ENCODE data around the gene LOXHD1. TPM values are rescaled to one million over a fixed set of nuclear protein-coding genes. Genes with fewer than 3 reads are reported as not detected.

The LOXHD1 gene
- total and polyA plus RNA-seq, 2 donors (not counting 1 experiment from before 2014, with no cell fraction given): not detected

DNA sequence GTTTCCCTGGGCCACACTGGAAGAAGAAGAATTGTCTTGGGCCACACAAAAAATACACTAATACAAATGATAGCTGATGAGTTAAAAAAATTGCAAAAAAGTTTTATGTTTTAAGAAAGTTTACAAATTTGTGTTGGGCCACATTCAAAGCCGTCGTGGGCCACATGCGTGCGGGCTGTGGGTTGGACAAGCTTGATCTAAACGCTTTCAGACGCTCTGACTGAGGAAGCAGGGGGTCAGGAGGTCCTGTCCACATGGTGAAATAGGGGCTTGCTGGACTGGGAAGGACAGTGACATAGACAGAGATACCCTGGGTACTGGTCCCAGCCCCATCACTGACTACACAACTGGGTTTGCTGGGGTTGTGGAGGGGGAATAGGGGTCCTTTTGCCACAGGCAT lies 86.4 kb downstream of the LOXHD1 start:
- H3K4me1 Mint-ChIP-seq: no peaks in the 10 kb centered on the region
- CTCF ChIA-PET: no interaction called here
- H3K4me2 ChIP-seq (replicated peaks; ENCODE audit: low read depth, low read length, poor library complexity, severe bottlenecking): no peak overlapping the region
- H3K4me3 Mint-ChIP-seq: no peak overlapping the region
- POLR2A ChIA-PET: no interaction called here
- H2AFZ ChIP-seq (ENCODE audit: insufficient read depth, low read depth, low read length, poor library complexity, severe bottlenecking): no peak overlapping the region
- no peaks in the 10 kb centered on the region for H3K9me3 Mint-ChIP-seq (ENCODE audit: insufficient read depth)
- H3K9me3 ChIP-seq (ENCODE audit: control extremely low read depth in 1 of 3, control insufficient read depth in 2 of 3, insufficient read depth in 1 of 3, low read length in 2 of 3): no peaks in the 10 kb centered on the region
- WGBS (ENCODE audit: insufficient coverage): 79% methylated on average over 6 of the region's 6 CpGs
- H3K27me3 Mint-ChIP-seq: peaks cover 13% of the 10 kb centered on the region
- no peak overlapping the region for H3K9ac ChIP-seq (ENCODE audit: low read length)
- TF ChIP-seq CTCF (IDR thresholded peaks at IDR 0.05) (no peak), EZH2 (IDR thresholded peaks at IDR 0.05; ENCODE audit: borderline replicate concordance, insufficient read depth, low read depth, low read length, poor library complexity, severe bottlenecking) (no peak)
- no peaks in the 10 kb centered on the region for H3K79me2 ChIP-seq (ENCODE audit: control insufficient read depth, insufficient read depth, low read length)
- no peak for DNase-seq
- H3K27ac ChIP-seq (ENCODE audit: low read length in 2 of 2): no peak overlapping the region
- no peak for ATAC-seq (ENCODE audit: low read depth)
- no peaks in the 10 kb centered on the region for H3K27me3 ChIP-seq (replicated peaks in 1 of 4; ENCODE audit: control extremely low read depth in 1 of 4, control insufficient read depth in 3 of 4, insufficient read depth in 4 of 4, low read length in 3 of 4)
- H3K36me3 ChIP-seq (replicated peaks in 1 of 2; ENCODE audit: control extremely low read depth in 1 of 2, control insufficient read depth in 1 of 2, extremely low read depth in 1 of 2, insufficient read depth in 2 of 2, low read length in 1 of 2): no peaks in the 10 kb centered on the region
- intact Hi-C loops (cut with micrococcal nuclease): no loop called here
- no peak overlapping the region for H3K4me3 ChIP-seq (ENCODE audit: control extremely low read depth in 1 of 5, extremely low read depth in 1 of 5, insufficient read depth in 1 of 5, low read depth in 2 of 5, low read length in 4 of 5)
- no peaks in the 10 kb centered on the region for H3K4me1 ChIP-seq (ENCODE audit: control insufficient read depth in 2 of 2, insufficient read depth in 2 of 2, low read length in 2 of 2)
- no peaks in the 10 kb centered on the region for H4K20me1 ChIP-seq (ENCODE audit: control insufficient read depth, insufficient read depth, low read length, poor library complexity, severe bottlenecking)
- H3K27ac Mint-ChIP-seq: no peak overlapping the region

- CTCF ChIA-PET: no interaction called here
Measured at GRCh38 chr18:46570134-46570533, 86.9 kb downstream of the LOXHD1 start.

More at GRCh38 chr18:46570134-46570533, 86.9 kb downstream of the LOXHD1 start:
- intact Hi-C loops (cut with micrococcal nuclease): no loop called here
- TF ChIP-seq EZH2 (IDR thresholded peaks at IDR 0.05; ENCODE audit: borderline replicate concordance, insufficient read depth, low read depth, low read length, poor library complexity, severe bottlenecking) (no peak), CTCF (IDR thresholded peaks at IDR 0.05) (no peak)
- Mint-ChIP-seq H3K27ac (no peak overlapping the region), H3K9me3 (ENCODE audit: insufficient read depth) (no peaks in the 10 kb centered on the region), H3K27me3 (peaks cover 13% of the 10 kb centered on the region), H3K4me3 (no peak overlapping the region), H3K4me1 (no peaks in the 10 kb centered on the region)
- POLR2A ChIA-PET: no interaction called here
- H3K27ac ChIP-seq (ENCODE audit: low read length in 2 of 2): no peak overlapping the region
- no peaks in the 10 kb centered on the region for H3K4me1 ChIP-seq (ENCODE audit: control insufficient read depth in 2 of 2, insufficient read depth in 2 of 2, low read length in 2 of 2)
- H3K9me3 ChIP-seq (ENCODE audit: control extremely low read depth in 1 of 3, control insufficient read depth in 2 of 3, insufficient read depth in 1 of 3, low read length in 2 of 3): no peaks in the 10 kb centered on the region
- ATAC-seq (ENCODE audit: low read depth): no peak
- DNase-seq: no peak
- no peaks in the 10 kb centered on the region for H3K27me3 ChIP-seq (replicated peaks in 1 of 4; ENCODE audit: control extremely low read depth in 1 of 4, control insufficient read depth in 3 of 4, insufficient read depth in 4 of 4, low read length in 3 of 4)
- WGBS (ENCODE audit: insufficient coverage): 76% methylated on average over 3 of the region's 5 CpGs
- H3K36me3 ChIP-seq (replicated peaks in 1 of 2; ENCODE audit: control extremely low read depth in 1 of 2, control insufficient read depth in 1 of 2, extremely low read depth in 1 of 2, insufficient read depth in 2 of 2, low read length in 1 of 2): no peaks in the 10 kb centered on the region
- no peak overlapping the region for H3K4me3 ChIP-seq (ENCODE audit: control extremely low read depth in 1 of 5, extremely low read depth in 1 of 5, insufficient read depth in 1 of 5, low read depth in 2 of 5, low read length in 4 of 5)
- H3K4me2 ChIP-seq (replicated peaks; ENCODE audit: low read depth, low read length, poor library complexity, severe bottlenecking): no peak overlapping the region
- no peak overlapping the region for H2AFZ ChIP-seq (ENCODE audit: insufficient read depth, low read depth, low read length, poor library complexity, severe bottlenecking)
- H4K20me1 ChIP-seq (ENCODE audit: control insufficient read depth, insufficient read depth, low read length, poor library complexity, severe bottlenecking): no peaks in the 10 kb centered on the region
- H3K9ac ChIP-seq (ENCODE audit: low read length): no peak overlapping the region
- H3K79me2 ChIP-seq (ENCODE audit: control insufficient read depth, insufficient read depth, low read length): no peaks in the 10 kb centered on the region

All from B cell (primary cell).